ENCODE data around the gene MEX3B. TPM values are rescaled to one million over a fixed set of nuclear protein-coding genes. Genes with fewer than 3 reads are reported as not detected.

The MEX3B gene
- 2.3 and 4.4 TPM in 2 replicates for total RNA-seq

GRCh38 chr15:82045892-82046665 lies at the start of gene MEX3B:
MEX3B (minus strand) TSS chr15:82046018; CDS start chr15:82045705, 313 bp downstream.

Other genes starting within 250 kb of the MEX3B start
- 24.5 and 28.9 TPM in 2 replicates for gene EFL1, start 216.7 kb upstream of the MEX3B start, total RNA-seq
- gene SAXO2, start 216.8 kb upstream of the MEX3B start, total RNA-seq: 1.6 TPM in 1 of 2 replicates, not detected in the other